IMR-90 (cell line): ENCODE data around the gene MB21D2.

ENCODE experiments used
- BHLHE40 ChIP-seq: fragments of 150-350 bp; IDR thresholded peaks from 2 replicates; pipeline ENCODE4 v1.6.1; 2016; ENCODE audit warnings: mild to moderate bottlenecking, low read depth, low read length
- CTCF ChIP-seq: conservative IDR thresholded peaks from 2 replicates; pipeline ENCODE4 v1.5.1; 2012; ENCODE audit warnings: mild to moderate bottlenecking, low read depth, low read length, improper control_type of control experiment
- ELK1 ChIP-seq: fragments of 150-350 bp; IDR thresholded peaks from 2 replicates; pipeline ENCODE4 v1.6.1; 2016; ENCODE audit warnings: low read depth, mild to moderate bottlenecking, low read length, moderate library complexity, borderline replicate concordance
- MAFK ChIP-seq: IDR thresholded peaks from 2 replicates; pipeline ENCODE4 v1.6.1; 2012; ENCODE audit warnings: low read depth, low read length, improper control_type of control experiment
- MAZ ChIP-seq: IDR thresholded peaks from 2 replicates; pipeline ENCODE4 v1.6.1; 2012; ENCODE audit warnings: low read depth, mild to moderate bottlenecking, low read length, improper control_type of control experiment, moderate library complexity, borderline replicate concordance
- POLR2A ChIP-seq: IDR thresholded peaks from 2 replicates; pipeline ENCODE4 v1.6.1; 2012; ENCODE audit warnings: mild to moderate bottlenecking, low read depth, low read length
- SMC3 ChIP-seq: fragments of 150-350 bp; IDR thresholded peaks from 2 replicates; pipeline ENCODE4 v1.6.1; 2016; ENCODE audit warnings: low read depth, mild to moderate bottlenecking, antibody characterized with exemption, low read length, moderate library complexity
- USF2 ChIP-seq: fragments of 150-350 bp; IDR thresholded peaks from 2 replicates; pipeline ENCODE4 v1.6.1; 2017; ENCODE audit warnings: mild to moderate bottlenecking, antibody characterized with exemption, low read length, low read depth

GRCh38 chr3:192875971-192876565, 41.6 kb downstream of the MB21D2 start:
- no peak for TF ChIP-seq CTCF
- TF ChIP-seq USF2 = no peak
- TF ChIP-seq POLR2A = no peak
- no peak for TF ChIP-seq SMC3
- no peak for TF ChIP-seq MAFK
- no peak for TF ChIP-seq BHLHE40
- no peak for TF ChIP-seq ELK1
- TF ChIP-seq MAZ = no peak
